ENCODE results near the gene DHODH.
"Not testable (repeated sequence)": the region's sequence is repeated elsewhere in the genome, so short reads cannot be mapped to it uniquely, and the experiment has no call there.

The DHODH gene

DNA sequence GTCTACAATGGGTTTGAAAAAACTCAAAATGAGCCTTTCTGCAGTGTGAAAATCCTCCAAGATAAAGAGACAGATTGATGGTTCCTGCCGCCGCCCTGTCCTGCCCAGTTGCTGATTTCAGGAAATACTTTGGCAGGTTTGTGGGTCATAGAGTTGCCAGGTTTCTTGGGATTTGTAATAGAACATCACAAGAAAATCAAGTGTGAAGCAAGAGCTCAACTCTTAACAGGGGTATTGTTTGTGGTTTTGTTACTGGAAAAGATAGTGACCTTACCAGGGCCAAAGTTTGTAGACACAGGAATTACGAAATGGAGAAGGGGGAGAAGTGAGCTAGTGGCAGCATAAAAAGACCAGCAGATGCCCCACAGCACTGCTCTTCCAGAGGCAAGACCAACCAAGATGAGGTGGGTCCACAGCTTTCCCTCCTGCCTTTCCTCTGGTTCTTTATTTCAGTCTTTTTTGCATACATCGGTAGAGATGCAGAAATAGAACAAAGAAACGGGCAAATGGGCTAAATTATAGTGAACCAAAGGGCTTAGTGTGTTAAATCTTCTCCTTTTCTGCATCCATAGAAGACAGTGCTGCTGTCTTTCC, 45.8 kb downstream of the DHODH start, which contains the start of gene HP:
Gene HP, plus strand, starts transcription at position 252 of the 594 bp plus-strand sequence. Its CDS starts 148 bp downstream, at position 400.
- not testable (repeated sequence) for DNase-seq (ENCODE audit: low read depth)

DNA sequence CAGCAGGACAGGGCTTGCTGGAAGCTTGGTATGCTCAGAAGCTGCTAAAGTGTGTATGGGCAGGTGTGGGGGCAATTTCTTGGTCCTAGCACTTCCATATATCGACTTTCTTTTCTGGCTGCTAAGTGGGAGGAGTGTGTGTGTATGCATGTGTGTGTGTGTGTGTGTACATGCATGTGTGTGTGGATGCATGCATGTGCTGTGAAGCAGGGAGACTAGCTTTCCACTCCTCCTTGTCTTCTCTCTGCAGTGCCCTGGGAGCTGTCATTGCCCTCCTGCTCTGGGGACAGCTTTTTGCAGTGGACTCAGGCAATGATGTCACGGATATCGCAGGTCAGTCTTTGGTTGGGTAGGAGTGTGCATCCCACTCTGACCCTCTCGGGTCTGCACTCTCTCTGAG, 47.4 kb downstream of the DHODH start:
- DNase-seq (ENCODE audit: low read depth) = no peak

DNA sequence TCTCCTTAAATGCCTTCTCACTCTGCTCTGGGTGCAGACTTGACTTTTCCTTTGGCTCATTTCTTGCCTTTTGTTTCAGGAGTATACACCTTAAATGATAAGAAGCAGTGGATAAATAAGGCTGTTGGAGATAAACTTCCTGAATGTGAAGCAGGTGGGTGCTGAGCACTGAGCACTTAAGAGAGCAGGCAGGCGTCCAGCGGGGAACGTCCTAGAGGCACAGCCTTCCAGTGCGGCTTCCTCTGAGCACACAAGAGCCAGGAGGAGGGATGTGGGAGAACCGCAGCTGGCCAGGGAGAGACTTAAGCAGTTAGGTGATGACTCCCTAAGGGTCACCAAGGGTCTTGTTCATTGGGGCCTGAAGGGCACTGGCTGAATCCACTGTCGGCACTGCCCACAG, 48.8 kb downstream of the DHODH start:
- not testable (repeated sequence) for DNase-seq (ENCODE audit: low read depth)

GRCh38 chr16:72059060-72059459, 50.5 kb downstream of the DHODH start:
- DNase-seq (ENCODE audit: low read depth) = not testable (repeated sequence)

DNA sequence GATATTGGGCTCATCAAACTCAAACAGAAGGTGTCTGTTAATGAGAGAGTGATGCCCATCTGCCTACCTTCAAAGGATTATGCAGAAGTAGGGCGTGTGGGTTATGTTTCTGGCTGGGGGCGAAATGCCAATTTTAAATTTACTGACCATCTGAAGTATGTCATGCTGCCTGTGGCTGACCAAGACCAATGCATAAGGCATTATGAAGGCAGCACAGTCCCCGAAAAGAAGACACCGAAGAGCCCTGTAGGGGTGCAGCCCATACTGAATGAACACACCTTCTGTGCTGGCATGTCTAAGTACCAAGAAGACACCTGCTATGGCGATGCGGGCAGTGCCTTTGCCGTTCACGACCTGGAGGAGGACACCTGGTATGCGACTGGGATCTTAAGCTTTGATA, 51.9 kb downstream of the DHODH start:
- no peak for DNase-seq (ENCODE audit: low read depth)

- no peak for DNase-seq (ENCODE audit: low read depth)
Observed at GRCh38 chr16:72061564-72061963, 53.0 kb downstream of the DHODH start.

GRCh38 chr16:72064361-72064894, 55.9 kb downstream of the DHODH start:
- no peak for DNase-seq (ENCODE audit: low read depth)

- no peak for DNase-seq (ENCODE audit: low read depth)
Observed at GRCh38 chr16:72066747-72067146, 58.2 kb downstream of the DHODH start.

DNA sequence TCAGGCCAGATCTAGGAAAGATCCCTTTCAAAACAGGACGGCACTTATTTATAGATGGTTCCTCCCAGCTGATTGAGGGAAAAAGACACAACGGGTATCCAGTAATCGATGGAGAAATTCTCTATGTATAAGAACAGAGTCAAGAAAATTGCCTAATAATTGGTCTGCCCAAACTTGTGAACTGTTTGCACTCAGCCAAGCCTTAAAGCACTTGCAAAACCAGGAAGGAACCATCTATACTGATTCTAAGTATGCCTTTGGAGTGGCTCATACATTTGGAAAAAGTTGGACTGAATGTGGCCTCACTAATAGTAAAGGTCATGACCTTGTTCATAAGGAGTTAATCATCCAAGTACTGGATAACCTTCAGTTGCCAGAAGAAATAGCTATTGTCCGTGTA, 60.4 kb downstream of the DHODH start:
- DNase-seq (ENCODE audit: low read depth) = no peak

DNA sequence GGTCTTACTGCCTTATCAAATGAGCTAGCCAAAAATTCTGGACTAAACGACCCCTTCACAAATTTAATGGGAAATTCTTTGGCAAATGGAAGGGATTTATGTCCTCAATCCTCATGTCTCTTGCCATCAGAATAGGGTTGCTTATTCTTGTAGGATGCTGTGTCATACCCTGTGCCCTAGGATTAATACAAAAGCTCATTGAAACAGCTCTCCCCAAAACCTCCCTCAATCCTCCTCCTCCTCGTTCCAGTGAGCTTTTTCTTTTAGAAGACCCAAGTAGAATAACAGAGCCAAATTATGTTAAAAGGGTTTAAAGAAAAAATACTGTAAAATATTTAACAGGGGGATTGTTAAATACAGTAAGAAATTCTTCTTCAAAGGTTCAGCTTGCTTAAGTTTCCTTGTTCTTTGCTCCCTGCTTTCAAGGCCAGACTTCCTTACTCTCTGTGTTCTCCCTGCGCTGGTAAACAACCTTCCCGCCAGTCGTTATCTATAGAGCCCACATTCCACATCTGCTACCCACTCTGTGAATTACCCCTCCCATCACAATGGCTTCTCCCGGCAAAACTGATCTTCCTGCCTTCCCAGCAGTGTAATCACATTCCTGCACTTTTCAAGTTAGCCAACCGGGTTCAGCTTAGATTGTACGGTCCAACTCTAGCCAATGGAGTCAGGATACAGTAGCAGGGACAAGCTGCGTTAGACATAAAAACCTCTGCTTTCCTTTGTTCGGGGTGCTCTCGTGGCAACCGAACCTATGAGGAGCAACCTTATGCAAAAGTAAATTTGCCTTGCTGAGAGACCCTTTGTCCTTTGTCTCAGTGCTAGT, 64.2 kb downstream of the DHODH start:
- no peak for DNase-seq (ENCODE audit: low read depth)

DNA sequence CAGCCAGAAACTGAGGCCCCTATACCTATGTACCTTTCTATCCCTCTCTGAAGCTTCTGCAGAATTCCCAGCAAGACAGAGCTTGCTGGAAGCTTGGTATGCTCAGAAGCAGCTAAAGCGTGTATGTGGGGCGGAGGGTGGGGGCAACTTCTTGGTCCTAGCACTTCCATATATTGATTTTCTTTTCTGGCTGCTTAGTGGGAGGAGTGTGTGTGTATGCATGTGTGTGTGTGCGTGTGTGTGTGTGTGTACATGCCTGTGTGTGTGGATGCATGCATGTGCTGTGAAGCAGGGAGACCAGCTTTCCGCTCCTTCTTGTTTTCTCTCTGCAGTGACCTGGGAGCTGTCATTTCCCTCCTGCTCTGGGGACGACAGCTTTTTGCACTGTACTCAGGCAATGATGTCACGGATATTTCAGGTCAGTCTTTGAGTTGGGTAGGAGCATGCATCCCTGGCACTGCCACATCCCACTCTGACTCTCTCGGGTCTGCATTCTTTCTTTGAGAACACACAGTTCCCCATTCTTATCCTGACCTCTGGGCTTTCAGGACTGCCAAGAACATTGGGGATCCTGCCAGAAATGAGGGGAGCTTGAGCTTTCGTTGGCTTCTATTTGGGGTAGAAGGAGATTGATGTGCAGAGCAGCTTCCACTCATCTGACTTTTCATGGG, 65.2 kb downstream of the DHODH start:
- no peak for DNase-seq (ENCODE audit: low read depth)

- DNase-seq (ENCODE audit: low read depth) = not testable (repeated sequence)
Observed at GRCh38 chr16:72075067-72075466, 66.5 kb downstream of the DHODH start.
